C4-2B (cell line): ENCODE measurements around the gene CCDC3.

Experiments used
- H3K27ac ChIP-seq: fragments of 450-650 bp; 2 replicates; pipeline ENCODE4 v1.5.1; 2017
- ZFX ChIP-seq: fragments of 450-650 bp; IDR thresholded peaks from 2 replicates; pipeline ENCODE4 v1.6.1; 2017
- TF ChIP-seq, protein P1 (sequence below): fragments of 450-650 bp; conservative IDR thresholded peaks from 2 replicates; pipeline ENCODE4 v1.5.1; 2017; ENCODE audit warnings: mild to moderate bottlenecking

The CCDC3 gene

DNA sequence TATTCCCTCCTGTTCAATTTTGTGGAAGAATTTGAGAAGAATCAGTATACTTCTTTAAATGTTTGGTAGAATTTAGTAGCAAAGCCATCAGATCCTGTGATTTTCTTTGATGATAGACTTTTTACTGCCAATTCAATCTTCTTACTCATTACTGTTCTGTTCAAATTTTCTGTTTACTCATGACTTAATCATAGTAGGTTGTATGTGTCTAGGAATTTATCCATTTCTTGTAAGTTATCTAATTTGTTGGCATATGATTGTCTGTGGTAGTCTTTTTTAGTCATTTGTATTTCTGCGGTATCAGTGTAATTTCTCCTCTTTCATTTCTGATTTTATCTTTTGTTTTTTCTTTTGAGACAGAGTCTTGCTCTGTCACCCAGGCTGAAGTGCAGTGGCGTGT is 87.4 kb downstream of the CCDC3 start:
- TF ChIP-seq, protein P1, sequence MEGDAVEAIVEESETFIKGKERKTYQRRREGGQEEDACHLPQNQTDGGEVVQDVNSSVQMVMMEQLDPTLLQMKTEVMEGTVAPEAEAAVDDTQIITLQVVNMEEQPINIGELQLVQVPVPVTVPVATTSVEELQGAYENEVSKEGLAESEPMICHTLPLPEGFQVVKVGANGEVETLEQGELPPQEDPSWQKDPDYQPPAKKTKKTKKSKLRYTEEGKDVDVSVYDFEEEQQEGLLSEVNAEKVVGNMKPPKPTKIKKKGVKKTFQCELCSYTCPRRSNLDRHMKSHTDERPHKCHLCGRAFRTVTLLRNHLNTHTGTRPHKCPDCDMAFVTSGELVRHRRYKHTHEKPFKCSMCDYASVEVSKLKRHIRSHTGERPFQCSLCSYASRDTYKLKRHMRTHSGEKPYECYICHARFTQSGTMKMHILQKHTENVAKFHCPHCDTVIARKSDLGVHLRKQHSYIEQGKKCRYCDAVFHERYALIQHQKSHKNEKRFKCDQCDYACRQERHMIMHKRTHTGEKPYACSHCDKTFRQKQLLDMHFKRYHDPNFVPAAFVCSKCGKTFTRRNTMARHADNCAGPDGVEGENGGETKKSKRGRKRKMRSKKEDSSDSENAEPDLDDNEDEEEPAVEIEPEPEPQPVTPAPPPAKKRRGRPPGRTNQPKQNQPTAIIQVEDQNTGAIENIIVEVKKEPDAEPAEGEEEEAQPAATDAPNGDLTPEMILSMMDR, result no peak
- H3K27ac ChIP-seq, result no peak overlapping the region

DNA sequence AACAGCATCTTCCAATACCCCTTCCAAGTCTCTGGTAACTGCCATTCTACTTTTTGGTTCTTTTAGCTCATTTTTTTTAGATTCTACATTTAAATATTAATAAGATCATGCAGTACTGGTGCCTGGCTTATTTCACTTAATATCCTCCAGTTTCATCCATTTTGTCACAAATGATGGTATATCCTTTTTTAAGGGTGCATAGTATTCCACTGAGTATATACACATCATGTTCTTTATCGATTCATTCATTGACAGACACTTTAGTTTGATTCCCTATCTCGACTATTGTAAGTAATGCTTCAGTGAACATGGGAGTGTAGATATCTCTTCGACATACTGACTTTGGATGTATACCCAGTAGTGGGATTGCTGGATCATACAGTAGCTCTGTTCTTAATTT is 89.7 kb downstream of the CCDC3 start:
- TF ChIP-seq, protein P1, result no peak
- no peak for TF ChIP-seq ZFX
- no peak overlapping the region for H3K27ac ChIP-seq

DNA sequence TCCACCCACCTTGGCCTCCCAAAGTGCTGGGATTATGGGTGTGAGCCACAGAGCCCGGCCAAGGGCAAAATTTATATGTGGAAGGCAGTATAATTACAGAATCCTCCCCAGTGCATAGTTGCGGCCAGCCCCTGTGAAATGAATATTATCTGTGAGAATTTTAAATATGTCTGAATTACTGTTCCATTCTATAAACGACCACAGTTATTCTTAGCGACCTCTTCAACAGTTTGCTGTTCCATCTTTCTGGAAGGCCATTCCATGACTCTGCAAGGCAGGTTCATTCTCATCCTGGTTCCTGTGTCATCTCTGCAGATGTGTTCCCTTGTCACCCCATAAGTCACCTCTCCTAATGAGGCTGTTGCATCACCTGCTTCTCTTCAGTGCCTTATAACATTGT is 90.7 kb downstream of the CCDC3 start:
- TF ChIP-seq ZFX, result no peak
- TF ChIP-seq, protein P1, result no peak
- no peak overlapping the region for H3K27ac ChIP-seq

DNA sequence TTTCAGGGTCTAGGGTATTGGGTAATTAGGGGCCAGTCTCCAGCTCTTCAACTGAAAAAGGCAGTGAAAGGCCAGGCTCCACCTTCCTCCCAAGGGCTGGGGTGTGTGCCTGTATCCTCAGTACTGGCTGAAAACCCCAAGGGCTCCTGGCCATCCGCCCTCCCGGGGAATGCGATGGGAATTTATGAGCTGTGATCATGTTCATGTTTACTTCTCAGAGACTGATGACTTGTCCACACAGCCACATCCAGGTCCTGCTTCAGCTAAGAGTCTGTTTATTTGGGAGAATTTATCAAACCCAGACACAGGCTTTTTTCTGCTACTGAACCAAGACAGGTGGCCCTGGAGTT is 91.7 kb downstream of the CCDC3 start:
- no peak for TF ChIP-seq ZFX
- TF ChIP-seq, protein P1, result no peak
- no peak overlapping the region for H3K27ac ChIP-seq

DNA sequence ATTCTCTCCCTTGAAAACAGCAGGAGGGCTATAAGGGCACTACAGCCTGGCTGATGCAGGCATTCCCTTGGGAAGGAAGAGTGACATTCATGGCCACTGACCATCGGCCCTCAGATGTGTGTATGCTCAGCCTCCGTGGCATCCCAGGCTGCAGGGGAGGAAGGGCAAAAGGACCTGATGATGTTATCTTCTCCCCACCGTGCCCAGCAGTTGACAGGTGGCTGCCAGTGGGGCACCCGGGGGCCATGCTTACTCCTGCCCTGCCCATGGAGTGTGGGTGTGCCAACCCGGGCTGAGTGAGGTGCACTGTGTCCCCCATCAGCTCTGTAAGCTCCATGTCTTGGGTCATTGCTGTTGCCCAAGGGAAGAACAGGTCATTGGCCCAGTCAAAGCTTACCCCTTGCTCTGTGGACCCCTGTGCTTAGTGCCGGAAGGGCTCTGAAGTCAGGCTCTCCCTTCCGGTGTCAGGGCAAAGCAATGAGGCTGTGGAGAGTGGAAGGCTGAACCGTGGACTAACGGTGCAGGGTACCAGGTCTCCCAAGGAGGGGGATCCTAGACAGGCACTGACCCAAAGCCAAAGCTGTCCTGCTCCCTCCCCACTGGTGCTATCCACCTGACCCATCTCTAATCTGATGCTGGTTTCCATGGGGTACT is 92.2 kb downstream of the CCDC3 start:
- no peak overlapping the region for H3K27ac ChIP-seq
- TF ChIP-seq ZFX, result no peak
- TF ChIP-seq, protein P1, result no peak

DNA sequence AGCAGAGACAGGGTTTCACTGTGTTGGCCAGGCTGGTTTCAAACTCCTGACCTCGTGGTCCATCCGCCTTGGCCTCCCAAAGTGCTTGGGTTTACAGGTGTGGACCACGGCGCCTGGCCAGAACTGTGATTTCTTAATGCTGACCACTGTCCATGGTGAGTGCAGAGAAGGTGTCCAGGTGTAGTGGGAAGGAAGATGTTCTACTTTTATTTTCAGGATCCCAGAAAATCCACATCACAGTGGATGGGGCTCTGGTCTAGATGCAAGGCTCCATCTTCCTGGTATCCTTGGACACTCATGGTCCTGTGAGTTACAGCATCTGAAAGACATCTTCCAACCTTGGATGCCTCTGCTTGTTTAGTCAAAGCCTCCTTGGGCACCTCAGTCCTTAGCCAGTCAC is 92.7 kb downstream of the CCDC3 start:
- H3K27ac ChIP-seq, result no peak overlapping the region
- TF ChIP-seq, protein P1, result no peak
- no peak for TF ChIP-seq ZFX

DNA sequence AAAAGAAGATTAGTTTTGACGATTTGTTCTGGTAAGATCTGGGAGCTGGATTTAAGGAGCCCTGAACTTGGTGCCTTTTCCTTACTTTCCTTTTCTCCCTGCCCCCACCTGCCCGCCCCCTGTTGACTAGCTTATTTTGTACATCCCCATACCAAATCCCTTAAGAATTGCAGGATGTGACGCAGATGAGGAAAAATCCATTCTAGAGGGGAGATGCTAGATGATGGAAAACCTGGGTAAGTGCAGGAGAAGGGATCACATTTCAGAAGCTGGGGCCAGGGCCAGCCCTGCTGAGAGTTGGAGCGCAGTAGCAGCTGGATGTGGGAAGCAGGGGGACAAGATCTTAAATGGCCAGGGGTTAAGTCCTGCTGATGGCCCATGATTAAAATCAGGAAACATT is 93.9 kb downstream of the CCDC3 start:
- TF ChIP-seq, protein P1, result no peak
- TF ChIP-seq ZFX, result no peak
- no peak overlapping the region for H3K27ac ChIP-seq
